Coronary artery (tissue), 2 donors: ENCODE measurements around the gene DUS3L.

ENCODE experiments used
- DNase-seq: peaks from one replicate; pipeline ENCODE4 v3.0.0-alpha.2; 2017; ENCODE audit warnings: low spot score
- H3K27ac ChIP-seq, 2 donors: fragments of 200-600 bp; sonication (generic); one replicate each; pipeline ENCODE4 v1.5.1; 2016 to 2019
- H3K4me3 ChIP-seq: fragments of 200-600 bp; sonication (generic); 2 replicates; pipeline ENCODE4 v1.5.1; 2016; ENCODE audit warnings: mild to moderate bottlenecking, moderate library complexity
- TF ChIP-seq, protein P1 (sequence below): fragments of 200-600 bp; sonication (generic); IDR thresholded peaks from one replicate; pipeline ENCODE4 v1.5.1; 2019; ENCODE audit warnings: antibody characterized with exemption

The DUS3L gene

DNA sequence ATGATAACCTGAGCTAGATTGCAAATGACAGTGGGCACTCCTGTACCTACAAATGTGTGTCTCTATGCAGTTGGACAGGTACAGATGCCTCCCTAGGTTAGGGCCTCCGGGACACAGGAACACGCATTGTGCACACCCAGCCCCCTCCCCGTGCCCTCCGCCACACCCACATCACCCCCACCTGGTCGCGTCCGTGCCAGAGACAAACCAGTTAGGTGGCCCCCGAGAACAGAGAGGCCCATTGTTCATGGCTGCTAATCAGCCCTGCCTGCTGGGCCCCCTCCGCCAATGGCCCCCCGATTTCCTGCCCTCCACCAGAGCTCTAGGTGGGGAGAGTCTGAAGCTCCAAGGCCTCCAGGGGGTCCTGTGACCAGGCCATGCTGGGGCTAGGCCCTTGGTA is 27.6 kb upstream of the DUS3L start:
- Histone ChIP-seq H3K27ac (no peak overlapping the region), H3K4me3 (no peak overlapping the region)
- DNase-seq = no peak
- TF ChIP-seq, protein P1, sequence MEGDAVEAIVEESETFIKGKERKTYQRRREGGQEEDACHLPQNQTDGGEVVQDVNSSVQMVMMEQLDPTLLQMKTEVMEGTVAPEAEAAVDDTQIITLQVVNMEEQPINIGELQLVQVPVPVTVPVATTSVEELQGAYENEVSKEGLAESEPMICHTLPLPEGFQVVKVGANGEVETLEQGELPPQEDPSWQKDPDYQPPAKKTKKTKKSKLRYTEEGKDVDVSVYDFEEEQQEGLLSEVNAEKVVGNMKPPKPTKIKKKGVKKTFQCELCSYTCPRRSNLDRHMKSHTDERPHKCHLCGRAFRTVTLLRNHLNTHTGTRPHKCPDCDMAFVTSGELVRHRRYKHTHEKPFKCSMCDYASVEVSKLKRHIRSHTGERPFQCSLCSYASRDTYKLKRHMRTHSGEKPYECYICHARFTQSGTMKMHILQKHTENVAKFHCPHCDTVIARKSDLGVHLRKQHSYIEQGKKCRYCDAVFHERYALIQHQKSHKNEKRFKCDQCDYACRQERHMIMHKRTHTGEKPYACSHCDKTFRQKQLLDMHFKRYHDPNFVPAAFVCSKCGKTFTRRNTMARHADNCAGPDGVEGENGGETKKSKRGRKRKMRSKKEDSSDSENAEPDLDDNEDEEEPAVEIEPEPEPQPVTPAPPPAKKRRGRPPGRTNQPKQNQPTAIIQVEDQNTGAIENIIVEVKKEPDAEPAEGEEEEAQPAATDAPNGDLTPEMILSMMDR = no peak

DNA sequence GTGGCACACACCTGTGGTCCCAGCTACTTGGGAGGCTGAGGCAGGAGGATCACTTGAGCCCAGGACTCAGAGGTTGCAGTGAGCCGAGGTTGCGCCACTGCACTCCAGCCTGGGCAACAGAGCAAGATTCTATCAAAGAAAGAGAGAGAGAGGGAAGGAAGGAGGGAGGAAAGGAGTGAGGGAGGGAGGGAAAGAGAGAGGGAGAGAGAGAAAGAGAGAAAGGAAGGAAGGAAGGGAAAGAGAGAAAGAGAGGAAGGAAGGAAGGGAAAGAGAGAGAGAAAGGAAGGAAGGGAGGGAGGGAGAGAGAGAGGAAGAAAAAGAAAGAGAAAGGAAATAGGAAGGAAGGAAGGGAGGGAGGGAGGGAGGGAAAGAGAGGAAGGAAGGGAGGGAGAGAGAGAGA is 26.3 kb upstream of the DUS3L start:
- no peak overlapping the region for H3K4me3 ChIP-seq
- no peak for DNase-seq
- TF ChIP-seq, protein P1 = no peak
- no peak overlapping the region for H3K27ac ChIP-seq

DNA sequence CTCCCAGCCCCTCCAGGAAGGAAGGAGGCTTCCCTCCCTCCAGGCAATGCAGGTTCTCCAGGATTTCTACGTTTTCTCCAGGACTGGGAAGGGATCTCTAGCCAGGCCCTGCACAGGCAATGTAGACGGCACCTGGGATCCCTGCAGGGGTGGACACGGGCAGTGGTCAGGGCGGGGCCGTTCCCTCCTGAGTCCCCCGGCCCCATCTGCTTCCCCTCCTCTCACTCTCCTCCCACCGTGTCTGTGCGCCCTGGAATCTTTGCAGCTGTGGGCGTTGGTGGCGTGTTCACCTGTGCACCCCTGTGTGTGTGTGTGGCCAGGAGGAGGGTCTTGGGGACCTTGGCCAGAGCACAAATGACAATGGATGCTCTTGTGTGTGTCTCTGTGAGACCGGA is 23.9 kb upstream of the DUS3L start:
- TF ChIP-seq, protein P1 = no peak
- DNase-seq = no peak
- no peak overlapping the region for H3K27ac ChIP-seq
- no peak overlapping the region for H3K4me3 ChIP-seq

DNA sequence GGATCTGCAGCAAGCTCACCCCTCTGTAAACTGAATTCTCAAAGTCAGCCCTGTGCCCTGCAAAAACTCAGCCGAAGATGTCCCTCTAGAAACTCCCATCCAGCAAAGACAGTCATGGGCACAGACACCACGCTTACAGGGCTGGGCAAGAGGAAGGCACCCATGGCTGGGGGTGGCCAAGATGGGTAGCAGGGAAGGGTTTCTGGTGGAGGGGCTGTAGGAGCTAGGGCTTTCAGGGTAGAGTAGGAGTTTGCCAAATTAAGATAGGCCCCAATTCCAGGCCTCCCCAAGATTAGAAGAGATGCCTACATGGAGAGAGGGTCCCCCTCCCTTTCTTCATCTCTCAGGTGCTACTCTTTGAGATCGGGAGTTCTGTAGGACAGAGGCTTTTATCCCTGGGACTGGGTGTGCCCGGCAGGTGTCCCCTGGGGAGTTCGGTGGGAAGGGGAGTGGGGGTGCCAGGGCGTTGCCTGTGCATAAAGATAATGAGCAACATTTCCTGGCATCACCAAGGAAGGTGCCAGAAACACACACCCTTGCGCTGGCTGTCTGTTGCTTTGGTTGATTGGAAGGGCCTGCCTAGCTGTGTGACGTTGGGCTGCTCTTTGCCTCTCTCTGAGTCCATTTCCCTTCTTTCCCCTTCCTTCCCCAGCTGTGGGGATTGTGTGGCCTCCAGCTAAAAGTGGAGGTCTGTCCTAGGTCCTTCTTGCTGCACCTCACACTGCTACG is 23.3 kb upstream of the DUS3L start:
- TF ChIP-seq, protein P1 = no peak
- DNase-seq = no peak
- no peak overlapping the region for H3K4me3 ChIP-seq
- H3K27ac ChIP-seq = no peak overlapping the region

DNA sequence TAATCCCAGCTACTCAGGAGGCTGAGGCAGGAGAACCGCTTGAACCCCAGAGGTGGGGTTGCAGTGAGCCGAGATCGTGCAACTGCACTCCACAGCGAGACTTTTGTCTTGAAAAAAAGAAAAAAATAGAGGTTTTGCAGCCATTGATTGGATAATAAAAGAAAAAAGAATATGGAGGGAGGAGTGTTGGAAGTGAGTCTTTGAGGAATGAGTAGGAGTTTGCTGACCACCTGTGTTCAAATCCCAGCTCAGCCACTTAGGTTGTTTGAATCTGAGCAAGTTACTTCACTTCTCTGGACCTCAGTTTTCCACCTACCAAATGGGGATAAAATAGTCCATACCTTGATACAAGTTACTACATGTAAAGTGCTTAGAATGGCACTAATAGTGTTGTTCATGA is 20.2 kb upstream of the DUS3L start:
- Histone ChIP-seq H3K27ac (no peak overlapping the region), H3K4me3 (no peak overlapping the region)
- no peak for DNase-seq
- TF ChIP-seq, protein P1 = no peak

DNA sequence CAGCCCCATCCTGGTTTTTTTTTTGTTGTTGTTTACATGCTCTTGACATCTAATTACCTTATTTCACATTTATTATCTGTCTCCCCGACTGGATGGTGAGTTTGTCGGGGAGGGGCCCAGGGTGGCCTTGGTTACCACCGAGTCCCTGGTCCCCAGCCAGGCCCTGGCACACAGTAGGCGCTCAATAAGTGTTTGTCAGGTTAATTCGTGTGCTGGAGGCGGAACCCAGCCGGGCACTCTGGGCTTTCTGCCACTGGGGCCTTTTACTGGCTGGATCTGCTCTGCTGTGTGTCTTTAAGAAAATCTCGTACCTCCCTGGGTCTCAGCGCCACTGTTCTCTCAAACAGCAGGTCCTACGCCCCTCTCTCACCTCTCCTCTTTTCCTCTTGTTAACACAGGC is 18.5 kb upstream of the DUS3L start:
- no peak overlapping the region for H3K27ac ChIP-seq
- no peak for DNase-seq

DNA sequence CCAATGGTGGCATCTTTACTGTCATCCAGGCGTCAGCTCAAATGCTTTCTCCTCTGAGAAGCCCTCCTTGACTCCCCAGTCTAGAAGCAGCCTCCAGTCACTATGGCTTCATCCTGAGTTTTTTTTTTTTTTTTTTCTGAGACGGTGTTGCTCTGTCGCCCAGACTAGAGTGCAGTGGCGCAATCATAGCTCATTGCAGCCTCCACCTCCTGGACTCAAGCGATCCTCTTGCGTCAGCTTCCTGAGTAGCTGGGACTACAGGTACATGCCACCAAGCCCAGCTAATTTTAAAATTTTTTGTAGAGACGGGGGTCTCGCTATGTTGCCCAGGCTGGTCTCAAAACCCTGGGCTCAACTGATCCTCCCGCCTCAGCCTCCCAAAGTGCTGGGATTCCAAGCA is 18.1 kb upstream of the DUS3L start:
- no peak overlapping the region for H3K27ac ChIP-seq
- DNase-seq = no peak
- H3K4me3 ChIP-seq = no peak overlapping the region
- TF ChIP-seq, protein P1 = no peak

More for the DNA sequence above, 18.5 kb upstream of the DUS3L start:
- TF ChIP-seq, protein P1 = no peak
- no peak overlapping the region for H3K4me3 ChIP-seq
